NK-92 (cell line): ENCODE results near the gene FYCO1.
"Not testable (repeated sequence)": the region's sequence is repeated elsewhere in the genome, so short reads cannot be mapped to it uniquely, and the experiment has no call there.

Experiments used
- DNase-seq: peaks from one replicate; lab custom pipeline; 2025; ENCODE audit not compliant: unreplicated experiment; lab: John Stamatoyannopoulos, UW

The FYCO1 gene

DNA sequence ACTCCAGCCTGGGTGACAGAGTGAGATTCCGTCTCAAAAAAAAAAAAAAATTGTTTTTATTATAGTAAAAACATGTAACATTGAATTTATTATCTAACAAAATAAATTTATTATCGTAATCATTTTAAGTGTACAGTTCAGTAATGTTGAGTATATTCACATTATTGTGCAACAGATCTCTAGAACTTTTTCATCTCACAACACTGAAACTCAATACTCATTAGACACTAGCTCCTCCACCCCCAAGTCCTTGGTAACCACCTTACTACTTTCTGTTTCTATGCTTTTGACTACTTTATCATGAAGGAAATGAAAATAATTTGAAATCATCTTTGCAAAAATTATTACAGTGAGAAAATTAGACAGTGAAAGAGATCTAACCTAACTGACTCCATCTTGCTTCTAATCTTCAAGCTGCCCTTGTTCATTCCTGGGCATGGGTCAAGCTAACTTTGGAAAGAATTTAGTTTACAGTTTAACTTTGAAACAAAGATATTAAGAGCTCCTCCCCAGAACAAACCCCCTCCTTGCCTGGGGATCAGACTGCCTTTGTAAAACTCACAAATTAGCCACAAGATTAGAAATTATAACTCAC, 15.0 kb upstream of the FYCO1 start:
- DNase-seq: no peak

- DNase-seq: no peak
These were observed 12.4 kb upstream of the FYCO1 start for GRCh38 chr3:46008058-46008457.

DNA sequence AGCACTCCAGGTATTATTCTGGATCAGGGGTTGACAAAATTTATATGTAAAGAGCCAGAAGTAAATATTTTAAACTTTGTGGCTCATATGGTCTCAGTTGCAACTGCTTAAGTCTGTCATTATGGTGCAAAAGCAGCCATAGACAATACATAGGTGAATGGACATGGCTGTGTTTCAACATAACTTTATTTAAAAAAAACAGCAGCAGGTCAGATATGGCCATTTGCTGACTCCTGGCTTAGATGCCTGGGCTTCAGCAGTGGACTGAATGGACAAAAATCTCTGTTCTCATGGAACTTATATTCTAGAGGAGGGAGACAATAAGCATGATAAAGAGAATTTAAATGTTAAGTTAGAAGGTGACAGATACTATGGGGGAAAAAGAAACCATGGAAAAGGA, 11.7 kb upstream of the FYCO1 start:
- DNase-seq: no peak

DNA sequence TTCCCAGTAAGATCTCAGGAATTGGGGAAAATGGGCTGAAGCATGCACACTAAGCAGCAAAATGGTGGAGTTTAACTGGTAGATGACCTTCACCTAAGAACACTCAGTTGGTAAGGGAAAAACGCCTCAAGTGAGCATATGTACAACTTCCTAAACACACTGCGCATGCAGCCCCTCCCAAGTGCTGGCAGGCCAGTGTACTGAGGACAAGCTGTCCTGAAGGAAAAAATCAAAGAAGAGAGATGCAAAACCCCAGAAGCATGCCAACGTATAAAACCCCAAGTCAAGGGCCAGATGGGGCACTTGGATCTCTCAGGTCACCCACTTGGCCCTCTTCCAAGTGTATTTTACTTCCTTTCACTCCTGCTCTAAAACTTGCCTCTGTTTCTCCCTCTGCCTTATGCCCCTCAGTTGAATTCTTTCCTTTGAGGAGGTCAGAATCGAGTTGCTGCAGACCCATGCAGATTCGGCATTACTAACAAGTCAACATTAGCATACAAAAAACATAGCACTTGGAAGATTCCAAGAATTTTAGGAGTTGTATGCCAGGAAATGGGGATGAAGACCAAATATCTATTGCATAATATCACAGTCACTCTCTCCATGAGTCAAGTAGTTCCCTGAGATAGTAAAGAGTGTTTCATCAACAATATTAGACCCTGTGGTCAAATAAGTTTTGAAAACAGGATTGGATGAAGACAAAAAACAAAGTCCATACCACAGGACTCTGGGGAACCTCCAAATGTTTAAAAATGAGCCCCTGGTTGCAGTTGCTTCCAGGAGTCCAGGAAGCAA, 10.8 kb upstream of the FYCO1 start:
- no peak for DNase-seq

- DNase-seq: not testable (repeated sequence)
These were observed 8.1 kb upstream of the FYCO1 start for GRCh38 chr3:46003706-46004105.

DNA sequence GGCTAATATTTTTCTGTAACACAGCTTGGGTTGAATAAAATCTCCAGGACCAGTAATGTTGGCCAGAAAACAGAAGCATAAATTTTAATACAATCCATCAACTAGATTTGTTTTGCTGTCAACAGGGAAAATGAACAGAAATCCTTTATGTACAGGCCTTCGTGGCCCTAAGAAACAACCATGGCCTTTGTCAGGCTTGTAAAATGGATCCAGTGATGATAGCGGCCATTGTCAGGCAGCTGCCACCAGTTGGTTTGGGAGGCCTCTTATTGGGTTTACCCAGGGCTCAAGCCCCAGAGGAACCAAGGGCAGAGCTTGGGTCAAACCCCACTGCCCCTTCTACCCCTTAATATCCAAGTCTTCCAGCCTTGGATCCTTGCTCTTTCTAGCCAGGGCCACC, 5.6 kb upstream of the FYCO1 start:
- no peak for DNase-seq

GRCh38 chr3:45997942-45998341, 2.3 kb upstream of the FYCO1 start:
- no peak for DNase-seq

GRCh38 chr3:45997499-45997898, 1.9 kb upstream of the FYCO1 start:
- DNase-seq: not testable (repeated sequence)

DNA sequence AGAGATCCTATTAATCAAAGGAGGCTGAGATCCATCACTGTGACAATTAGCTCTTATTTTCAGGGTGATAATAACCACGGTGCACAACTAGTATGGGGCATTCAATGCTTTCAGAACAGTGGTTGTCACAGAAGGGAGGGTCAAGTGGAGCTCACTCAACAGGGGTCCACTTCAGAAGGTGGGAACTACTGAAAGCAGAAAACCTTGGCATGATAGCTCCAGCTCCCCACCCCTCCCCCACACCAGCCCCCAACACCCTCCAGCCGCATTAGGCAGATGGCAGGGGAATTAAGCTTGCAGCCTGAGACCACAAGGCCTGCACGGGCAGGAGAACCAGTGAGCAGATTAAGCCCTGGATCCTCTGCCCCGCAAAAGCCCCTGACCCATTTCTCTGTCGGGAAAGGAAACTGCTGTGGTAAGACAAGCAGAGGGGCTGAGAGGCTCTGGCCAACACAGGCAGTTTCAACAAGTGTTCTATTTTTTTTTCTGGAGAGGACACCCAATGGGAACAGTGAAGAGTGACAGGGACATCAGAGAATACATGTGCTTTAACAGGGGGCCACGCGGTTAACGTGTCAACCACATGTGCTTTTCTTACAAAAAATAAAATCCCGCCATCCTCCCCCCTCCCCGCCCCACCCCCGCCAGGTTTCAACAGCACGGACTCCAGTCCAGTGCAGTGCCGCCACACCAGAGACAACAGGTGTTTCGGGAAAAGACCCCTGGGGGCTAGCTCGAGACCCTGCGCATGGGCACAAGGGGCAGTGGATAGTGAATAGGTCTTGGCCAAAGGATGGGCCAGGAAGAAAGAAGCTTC, 997 bp downstream of the FYCO1 start:
- no peak for DNase-seq

GRCh38 chr3:45993421-45994027, 2.1 kb downstream of the FYCO1 start:
- no peak for DNase-seq

GRCh38 chr3:45992821-45993221, 2.8 kb downstream of the FYCO1 start:
- DNase-seq: no peak

GRCh38 chr3:45992133-45992729, 3.4 kb downstream of the FYCO1 start:
- DNase-seq: no peak

- no peak for DNase-seq
These were observed 4.3 kb downstream of the FYCO1 start for GRCh38 chr3:45991341-45991740.

GRCh38 chr3:45990181-45990580, 5.4 kb downstream of the FYCO1 start:
- DNase-seq: no peak

DNA sequence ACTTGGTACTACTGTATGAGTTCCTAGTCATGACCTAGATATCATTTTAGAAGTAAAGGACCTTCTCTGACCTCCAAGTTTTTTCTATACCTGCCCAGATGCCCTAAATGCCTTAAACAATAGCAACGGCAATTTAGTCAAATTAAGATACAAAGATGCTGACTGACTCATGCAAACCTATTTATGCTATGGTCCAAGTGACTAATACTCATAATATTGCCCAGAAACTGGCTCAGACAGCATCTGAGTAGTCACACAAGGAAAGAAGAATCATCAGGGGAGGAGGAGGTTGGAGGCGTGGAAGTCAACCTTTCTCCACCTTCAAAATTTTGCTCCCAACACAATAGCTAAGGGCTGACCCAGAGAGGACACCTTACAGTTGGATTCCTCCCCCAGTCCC, 6.8 kb downstream of the FYCO1 start:
- no peak for DNase-seq

DNA sequence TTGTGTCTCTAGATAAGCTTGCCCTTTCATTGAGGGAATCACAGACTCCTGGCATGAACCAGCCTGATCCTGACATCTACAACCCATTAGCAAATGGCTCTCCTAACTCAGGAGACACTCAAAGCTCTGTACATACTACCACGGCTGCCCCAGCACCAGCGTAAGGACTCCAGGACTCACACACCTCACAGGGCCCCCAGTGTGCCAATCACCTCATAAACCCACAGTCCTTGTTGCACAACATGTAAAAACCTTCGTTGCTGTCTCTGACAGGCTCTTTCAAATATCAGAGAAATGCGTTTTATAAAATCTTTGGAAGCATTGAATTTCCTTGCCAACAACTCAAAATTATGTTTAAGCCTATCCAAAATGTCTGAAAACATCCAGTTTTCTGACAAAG, 7.3 kb downstream of the FYCO1 start:
- DNase-seq: no peak

- no peak for DNase-seq
These were observed 8.0 kb downstream of the FYCO1 start for GRCh38 chr3:45987368-45988291.

DNA sequence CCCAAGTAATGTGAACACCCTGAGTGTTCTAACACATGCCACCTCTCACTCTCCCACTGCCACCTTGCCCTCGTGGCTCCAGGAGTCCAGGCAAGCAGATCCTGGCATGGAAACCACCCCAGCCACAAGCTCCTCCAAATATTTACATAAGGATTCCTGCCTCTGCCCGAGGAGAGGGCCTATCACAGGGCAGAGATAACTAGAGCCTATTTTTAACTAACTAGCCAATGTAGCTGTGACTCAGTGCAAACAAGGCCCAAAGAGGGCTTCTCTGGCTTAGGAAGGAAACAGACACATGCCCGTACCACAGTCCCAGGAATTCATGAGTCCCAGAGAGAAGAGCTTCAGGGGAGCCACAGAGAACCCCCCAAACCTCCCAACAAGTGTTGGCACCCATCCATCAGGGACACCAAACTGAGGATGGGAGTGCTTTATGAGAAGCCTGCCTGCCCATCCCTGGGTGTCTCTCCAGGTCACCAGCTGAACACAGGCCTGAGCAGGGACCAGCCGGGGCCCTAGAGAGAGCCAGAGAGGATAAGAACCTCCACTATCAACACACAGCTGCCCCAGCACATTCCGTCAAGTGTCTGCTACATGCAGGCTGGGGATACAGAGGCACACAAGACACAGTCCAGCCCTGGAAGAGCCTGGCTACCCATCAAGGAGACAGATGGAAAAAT, 9.2 kb downstream of the FYCO1 start:
- no peak for DNase-seq

DNA sequence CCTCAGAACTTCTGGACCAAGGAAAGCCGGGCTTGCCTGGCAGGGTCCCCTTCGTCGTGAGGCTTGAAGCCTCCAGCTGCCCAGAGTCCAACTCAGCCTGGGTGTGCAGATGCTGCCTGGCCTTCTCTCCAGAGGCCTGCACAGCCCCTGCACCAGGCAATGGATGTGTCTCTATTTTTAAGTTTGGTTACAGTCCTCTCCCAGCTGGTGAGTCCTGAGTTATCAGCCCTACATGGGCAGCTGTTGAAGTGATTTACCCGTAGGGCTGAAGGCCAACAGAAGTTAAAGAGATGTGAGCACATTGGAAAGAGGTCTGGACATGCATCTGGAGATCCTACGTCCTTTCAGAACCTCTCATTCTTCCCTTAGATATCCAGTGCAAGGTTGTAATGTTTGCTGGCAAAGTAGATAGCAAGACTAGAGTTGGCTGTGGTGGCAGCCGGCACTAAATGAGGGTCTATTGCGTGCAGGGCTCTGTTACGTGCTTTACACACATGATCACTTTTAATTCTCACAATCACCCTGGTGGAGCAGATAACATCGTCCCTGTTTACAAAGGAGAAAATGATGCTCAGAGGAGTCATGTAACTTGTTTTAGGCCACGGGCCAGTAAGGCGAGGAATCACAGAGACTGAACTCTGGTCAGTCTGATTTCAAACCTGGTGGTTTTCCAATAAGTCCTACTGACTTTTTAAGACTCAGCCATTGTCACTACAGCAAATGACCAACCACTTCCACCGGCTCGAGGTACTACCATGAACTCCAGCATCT, 9.9 kb downstream of the FYCO1 start:
- no peak for DNase-seq
